NCI-H1092 (cell line): Measurements from ENCODE around the gene KCTD2.
"Not testable (repeated sequence)": the region's sequence is repeated elsewhere in the genome, so short reads cannot be mapped to it uniquely, and the experiment has no call there.

ENCODE experiments used
- DNase-seq: peaks from one replicate; lab custom pipeline; 2025; lab: John Stamatoyannopoulos, UW

KCTD2 gene

DNA sequence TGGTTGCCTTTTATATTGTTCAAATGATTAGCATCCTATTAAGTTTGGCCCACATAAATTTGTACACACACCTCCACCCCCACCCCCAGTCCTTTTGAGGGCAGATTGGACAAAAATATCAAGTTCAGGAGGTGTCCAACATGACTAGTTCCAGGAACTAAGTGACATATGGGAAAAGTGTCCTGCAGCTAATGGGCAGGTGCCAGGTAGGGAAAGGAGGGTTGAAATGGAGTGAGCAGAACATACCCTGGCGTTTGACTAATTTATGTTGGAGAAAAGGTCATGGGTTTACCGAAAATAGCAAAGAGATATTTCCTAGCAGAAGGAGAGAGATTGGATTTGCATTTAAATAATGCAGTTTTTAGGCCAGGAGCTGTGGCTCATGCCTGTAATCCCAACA lies 4.9 kb downstream of the KCTD2 start:
- no peak for DNase-seq

DNA sequence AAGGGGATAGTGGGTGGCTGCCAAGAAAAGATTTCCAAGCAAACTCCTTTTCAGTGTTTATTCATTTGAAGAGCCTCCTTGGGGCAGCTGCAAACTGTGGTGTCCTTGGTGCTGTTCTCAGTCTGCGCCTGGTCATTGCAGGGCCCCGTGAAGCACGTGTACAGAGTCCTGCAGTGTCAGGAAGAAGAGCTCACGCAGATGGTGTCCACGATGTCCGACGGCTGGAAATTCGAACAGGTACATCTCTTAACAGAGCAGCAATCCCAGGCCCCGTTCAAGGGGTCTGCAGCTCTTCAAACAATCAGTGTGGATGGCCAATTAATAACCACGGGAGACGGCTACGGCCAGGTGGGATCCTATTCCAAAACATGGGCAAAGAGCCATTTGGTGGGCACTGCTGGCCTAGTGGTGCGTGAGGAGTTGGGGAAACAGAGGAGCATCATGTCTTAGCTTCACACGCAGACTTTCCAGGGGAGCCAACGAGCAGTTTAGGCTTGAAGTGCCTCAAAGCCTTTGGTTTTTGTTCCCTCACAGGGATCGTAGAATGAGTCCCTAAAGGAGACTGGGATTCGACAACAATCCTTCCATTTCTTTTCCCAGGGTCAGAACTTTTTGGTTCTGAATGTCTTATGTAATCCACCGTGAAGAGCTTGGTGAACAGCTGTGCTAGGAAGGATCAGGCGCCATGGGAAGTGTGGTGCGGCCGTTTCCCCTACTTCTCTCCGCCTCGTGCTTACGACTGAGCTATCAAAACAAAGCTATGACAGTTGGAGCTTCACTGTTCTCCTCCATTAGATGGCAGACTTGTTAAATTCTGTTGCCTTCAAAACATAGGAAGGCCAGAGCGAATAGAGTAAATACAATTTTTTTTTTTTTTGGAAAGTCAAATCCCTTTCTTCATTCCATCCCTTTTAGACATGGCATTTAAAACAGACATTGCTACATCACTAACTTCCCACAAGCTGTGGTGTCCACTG lies 12.6 kb downstream of the KCTD2 start:
- no peak for DNase-seq

DNA sequence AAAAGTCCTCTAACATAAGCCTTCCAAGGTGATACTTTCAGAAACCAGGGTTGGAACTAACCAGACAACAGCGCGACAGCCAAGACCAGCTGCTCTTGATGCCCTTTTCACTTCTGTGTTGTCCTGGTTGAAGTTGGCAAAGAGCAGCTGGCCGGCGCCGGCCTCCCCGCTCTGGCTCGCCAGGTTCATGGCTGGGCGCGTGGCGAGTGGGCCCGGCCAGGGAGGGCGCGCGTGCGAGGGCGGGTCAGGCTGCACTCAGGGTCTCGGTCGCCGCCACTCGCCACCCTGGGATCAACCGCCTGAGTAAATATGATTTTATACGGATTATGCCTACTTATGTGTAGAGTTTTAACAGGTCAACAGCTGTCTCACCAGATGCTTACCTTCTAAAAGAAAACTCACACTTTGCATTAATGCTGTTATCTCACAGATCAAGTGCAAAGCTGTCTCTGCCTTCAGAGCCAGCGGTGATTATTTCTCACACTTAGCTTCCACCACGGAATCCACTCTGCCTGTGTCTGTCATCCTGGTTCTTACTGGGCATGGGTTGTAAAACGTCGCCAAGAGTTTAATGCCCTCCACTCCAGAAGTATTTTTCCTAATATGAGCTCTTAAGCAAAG lies 13.5 kb downstream of the KCTD2 start:
- no peak for DNase-seq

DNA sequence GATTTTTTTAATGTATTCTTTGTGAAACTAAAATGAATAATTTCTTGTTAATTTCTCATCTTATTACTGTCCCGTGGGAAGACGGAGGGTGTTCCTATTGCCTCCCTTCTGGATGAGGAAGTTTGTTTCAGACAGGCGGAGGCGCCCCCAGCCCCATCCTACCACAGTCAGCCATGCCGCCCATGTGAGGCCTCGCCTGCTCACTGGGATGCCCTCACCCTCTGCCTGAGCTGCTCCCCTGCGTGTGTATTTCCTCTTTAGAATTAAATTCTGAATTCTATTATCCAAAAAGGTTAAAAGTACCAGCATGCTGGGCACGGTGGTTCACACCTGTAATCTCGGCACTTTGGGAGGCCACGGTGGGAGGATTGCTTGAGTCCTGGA lies 14.0 kb downstream of the KCTD2 start:
- no peak for DNase-seq

DNA sequence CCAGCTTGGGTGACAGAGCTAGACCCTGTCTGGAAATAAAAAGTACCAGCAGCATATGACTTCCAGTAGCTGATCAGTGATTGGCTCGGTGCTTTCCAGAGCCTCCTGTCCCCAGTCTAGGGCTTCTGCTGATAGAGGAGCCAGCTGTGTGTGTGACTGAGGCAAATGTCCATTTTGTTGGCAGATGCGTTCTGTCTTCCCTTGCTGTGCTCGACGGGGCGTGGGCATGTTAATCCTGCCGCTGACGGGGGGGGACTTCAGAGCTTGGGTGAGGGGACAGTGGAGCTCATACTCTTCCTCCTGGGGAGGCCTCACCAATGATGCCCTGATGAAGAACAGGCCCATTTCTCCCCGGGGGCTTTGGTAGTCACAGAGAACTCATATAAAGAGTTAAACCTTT lies 14.6 kb downstream of the KCTD2 start:
- DNase-seq, result no peak

DNA sequence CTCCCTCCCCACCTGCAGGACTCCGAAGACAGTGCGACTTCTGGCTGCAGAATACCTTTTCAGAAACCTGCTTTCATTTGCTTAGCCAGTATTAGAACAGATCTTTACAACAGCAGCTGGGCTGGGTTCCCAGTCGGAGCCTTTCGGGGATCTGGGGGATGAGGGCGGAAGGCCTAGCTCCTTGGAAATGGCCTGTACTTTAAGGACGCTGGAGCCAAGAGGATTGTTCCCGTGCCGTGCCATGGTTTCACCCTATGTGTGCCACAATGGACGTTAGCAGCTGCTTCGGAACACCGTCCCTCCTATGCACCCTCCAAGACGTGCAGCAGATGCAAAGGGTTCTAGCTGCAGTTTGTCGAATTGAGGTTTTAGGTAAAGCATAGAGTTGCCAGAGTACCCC lies 16.2 kb downstream of the KCTD2 start:
- DNase-seq, result no peak

DNA sequence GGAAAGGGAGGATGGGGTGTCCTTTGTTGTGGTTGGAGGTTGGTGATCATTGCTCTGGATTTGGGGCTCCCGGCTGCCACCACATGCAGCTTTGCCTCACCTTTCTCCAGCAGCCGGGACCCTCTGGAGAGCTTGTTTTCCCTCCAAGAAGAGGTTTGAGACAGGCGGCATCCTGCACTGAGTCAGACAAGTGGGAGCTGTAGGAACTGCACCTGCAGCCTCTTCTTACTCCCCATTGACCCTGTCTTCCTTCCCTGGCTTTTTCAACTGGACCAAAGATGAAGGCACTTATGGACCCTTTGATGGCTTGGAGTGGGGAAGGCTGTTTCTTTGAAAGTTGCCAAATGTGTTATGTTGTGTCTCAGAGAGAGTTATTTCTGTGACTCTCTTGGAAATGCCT lies 16.6 kb downstream of the KCTD2 start:
- DNase-seq, result no peak

DNA sequence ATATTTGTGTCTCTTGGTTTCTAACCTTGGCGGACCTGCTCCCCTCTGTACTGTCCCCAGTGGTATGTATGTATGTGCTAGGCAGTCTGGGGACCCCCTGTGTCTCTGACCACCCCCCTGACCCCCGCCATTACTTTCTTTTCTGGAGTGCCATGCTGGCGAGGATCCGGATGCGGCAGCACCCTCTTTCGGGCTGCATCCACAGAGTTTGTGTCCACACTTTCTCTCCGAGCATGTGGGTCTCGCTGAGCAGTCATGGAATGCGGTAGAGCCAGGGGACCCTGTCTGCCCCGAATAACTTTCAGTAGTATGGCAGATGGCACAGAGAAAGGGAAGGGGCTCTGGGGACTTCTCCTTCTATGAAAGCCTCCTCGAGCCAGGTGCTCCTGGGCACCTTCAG lies 17.0 kb downstream of the KCTD2 start:
- no peak for DNase-seq

DNA sequence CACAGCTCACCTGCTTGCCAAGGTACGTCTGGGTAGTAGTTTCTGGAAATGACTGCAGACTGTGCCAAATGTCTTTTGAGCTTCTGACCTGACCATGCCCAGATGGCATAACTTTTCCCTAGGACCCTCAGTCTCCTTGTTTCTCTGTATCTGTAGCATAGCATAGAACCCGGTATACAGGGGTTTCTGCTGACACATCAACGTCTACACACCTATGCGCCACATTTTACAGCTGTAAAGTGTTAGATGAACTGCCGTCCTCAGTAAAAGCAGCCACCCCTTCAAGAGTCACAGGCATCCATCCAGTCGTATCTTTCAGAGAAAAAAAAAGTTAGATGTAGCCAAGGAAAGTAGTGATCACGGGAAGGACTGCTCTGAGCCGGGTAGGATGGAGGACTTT lies 17.4 kb downstream of the KCTD2 start:
- no peak for DNase-seq

DNA sequence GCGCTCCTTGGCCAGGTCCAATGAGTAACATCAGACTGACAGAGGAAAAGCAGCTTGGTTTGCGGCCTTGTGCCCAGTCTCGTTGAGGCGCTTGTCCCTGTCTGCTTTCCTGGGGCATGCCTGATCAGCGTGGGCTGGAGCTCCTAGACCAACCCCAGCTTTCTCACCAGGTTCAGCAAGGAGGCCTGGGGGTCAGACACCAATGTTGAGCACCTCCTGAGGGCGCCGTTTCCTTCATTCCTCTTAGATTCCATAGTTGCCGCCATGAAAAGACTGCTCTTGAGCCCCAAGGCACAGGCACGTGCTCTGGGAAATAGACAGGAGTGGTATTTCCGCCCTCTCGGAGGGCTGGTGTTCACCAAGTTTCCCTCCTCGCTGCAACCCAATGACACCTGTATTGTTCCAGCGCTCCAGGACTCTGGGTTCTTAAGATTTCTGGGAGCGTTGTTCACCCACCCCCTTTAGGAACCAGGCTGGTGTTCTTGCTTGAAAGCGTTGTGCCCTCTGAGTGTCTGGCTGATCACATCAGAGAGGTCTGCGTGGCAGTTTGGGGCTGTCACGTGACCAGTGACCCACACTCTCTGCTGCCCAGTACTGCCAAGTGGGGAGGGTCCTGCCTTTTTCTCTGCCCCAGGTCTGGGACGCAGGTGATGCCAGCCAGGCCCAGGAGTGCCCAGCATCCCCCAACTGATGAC lies 18.0 kb downstream of the KCTD2 start:
- DNase-seq, result no peak

DNA sequence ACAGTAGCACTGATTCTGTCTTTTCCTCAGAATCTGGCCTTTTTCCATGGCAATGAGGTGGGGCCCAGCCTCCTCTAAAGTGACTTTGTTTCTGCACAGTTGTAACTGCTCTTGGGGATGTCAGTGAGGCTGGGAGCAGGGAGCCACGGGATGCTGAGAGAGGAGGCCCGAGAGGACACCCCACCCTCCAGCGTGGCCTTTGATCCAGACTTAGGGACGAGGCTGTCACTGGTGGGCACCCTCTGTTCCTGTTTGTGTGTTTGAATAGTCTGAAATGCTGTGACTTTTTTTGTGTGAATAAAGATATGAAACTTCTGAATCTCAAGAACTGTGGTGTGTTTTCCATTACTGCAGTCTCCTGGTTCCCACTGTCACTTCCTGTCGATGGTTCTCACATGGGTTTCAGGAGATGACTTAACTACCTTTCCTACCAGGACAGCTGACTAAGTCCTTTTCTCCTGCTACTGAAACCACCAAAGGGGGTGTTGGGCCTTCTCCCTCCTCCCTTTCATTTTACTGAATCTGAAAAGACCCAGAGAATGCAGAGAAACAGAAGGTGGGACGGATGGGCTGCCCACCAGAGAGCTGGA lies 18.6 kb downstream of the KCTD2 start:
- no peak for DNase-seq

DNA sequence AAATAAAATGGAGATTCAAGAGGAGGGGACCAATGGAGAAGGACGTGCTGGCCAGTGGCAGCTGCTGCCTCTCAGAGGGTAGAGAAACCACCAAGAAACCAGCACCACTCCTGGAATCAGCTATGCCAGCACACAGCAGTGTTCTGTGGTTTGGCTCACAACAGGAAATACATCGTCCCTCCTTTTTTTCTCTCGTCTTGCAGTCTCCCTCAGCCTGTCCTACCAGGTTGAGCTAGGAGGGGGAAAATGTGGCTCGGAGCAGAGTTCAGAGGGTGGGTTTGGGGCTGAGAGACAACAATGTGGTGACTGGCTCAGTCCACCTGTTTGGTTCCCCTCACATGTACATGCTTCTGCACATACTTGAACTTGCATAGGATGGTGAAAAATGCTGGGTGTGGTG lies 20.8 kb downstream of the KCTD2 start:
- no peak for DNase-seq

DNA sequence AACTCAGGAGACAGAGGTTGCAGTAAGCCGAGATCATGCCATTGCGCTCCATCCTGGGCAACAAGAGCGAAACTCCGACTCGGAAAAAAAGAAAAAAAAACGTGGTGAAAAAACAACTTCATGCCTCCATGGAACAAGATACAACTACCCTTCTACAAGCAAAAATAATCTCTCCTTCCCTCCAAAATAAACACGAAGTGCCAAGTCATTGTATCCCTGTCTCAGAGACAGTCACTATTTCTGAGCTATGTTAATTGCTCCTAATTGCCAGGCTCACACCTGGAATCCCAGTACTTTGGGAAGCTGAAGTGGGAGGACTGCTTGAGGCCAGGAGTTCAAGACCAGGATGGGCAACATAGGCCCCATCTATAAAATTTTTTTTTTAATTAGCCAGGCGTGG lies 21.7 kb downstream of the KCTD2 start:
- no peak for DNase-seq

DNA sequence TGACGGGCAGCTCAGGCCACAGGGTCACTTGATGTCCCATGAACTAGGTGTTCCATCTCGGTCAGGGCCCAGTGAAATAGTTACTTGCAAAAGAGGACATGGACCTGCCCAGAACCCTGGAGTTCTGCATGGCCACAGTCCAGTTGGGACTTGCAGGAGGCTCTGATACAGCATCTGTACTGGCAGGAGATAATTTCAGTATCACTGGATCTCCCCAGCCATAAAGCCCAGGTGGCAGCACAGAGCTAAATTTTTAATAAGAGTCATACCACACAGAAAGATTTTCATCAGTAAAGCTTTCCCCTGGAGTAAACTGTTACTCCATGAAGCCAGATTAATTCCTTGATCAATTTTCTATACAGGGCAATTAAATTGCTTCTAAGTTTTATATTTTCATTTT lies 22.8 kb downstream of the KCTD2 start:
- no peak for DNase-seq

DNA sequence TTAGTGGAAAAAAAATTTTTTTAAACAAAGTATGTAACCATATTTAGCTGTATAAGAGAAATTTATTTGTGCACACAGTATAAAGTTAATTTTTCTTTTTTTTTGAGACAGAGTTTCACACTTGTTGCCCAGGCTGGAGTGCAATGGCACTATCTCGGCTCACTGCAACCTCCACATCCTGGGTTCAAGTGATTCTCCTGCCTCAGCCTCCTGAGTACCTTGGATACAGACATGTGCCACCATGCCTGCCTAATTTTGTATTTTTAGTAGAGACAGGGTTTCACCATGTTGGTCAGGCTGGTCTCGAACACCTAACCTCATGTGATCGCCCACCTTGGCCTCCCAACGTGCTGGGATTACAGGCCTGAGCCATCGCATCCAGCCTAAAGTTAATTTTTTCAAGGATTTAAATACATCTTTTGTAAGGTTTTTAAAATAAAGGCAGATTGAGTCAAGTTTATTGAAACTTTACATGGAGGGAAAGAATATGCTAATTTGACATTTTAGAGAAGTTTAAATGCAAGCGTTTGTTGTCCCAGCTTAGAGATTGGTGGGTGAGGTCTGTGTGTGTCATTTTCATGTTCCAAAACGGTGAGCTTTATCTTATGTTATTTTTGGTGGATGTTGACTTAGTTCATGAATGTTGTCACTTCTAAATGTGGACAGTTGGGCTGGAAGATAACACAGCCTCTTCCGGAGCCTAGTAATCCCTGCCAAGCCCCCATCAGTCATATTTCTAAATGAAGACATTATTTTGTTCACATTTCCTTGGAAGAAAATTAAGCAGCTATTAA lies 24.6 kb downstream of the KCTD2 start:
- DNase-seq, result not testable (repeated sequence)

DNA sequence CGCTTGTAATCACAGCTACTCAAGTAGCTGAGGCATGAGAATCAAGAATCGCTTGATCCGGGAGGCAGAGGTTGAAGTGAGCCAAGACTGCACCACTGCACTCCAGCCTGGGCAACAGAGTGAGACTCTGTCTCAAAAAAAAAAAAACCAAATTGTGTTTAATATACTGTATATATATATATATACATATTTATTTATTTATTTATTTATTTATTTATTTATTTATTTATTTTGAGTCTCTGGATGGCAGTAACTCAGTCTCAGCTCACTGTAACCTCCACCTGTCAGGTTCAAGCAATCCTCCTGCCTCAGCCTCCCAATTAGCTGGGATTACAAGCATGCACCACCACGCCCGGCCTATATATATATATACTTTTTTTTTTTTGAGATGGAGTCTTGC lies 25.9 kb downstream of the KCTD2 start:
- not testable (repeated sequence) for DNase-seq

DNA sequence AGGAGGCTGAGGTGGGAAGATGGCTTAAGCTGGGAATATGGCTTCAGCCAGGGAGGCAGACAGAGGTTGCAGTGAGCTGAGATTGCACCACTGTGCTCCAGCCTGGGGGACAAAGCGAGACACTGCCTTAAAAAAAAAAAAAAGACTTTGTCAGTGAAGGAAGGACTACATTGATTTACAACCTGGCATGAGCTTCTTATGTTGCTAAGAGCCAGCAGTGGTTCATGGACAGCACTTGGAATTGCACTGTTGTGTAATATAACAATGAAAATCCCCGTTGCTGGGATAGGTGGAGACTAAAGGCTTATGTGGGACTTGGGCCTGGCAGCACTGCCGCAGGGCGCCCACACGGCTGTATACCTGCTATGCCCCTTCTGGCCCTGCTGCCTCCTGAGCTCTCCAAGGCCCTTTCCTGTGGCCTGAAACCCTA lies 26.6 kb downstream of the KCTD2 start:
- no peak for DNase-seq

DNA sequence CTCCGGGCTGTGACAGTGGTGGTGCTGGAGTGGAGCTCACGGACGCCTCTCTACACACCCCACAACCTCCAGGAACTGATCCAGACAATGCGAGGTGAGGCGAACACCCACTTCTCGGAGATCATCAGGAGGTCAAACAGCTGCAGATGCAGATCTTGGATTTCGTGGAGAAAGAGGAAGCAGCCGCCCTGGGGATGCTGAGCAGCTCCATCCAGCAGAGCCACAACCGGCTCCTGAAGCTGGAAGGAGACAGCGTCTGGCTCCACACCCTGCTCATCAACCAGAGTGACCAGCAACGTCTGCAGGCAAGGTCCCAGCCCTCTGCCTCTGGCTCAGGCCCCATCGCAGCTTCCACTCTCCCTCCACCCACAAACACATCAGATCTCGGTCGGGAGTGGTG lies 27.5 kb downstream of the KCTD2 start:
- no peak for DNase-seq

DNA sequence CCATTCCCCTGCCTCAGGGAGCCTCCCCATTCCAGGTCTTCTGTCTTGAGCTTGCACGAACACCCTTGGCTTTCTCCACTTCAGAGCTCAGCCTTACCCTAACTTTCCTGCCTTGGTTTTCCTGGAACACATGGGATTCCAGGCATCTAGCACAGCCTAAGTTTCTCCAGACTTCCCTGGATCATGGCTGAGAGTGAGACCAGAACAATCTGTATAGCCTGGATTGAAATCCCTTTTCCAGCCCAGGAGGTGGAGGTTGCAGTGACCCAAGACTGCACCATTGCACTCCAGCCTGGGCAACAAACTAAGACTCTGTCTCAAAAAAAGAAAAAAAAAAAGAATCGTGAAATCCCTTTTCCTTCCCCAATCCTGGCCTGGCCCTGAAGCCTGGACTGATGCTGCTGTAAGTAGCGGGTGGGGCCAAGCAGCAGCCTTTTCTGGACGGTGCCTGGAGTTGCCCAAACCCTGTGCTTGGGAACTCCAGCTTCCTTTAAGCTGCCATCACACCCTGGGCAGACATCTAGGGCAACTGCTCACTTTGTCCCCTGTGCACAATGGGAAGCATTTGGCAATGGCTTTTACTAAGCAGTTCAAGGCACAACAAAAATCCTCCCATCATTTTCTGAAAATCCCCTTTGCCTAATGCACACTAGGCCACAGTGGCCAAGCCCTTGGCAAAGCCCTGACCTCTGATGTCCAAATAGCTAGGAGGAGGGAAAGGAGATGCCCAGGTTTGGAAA lies 28.7 kb downstream of the KCTD2 start:
- no peak for DNase-seq

DNA sequence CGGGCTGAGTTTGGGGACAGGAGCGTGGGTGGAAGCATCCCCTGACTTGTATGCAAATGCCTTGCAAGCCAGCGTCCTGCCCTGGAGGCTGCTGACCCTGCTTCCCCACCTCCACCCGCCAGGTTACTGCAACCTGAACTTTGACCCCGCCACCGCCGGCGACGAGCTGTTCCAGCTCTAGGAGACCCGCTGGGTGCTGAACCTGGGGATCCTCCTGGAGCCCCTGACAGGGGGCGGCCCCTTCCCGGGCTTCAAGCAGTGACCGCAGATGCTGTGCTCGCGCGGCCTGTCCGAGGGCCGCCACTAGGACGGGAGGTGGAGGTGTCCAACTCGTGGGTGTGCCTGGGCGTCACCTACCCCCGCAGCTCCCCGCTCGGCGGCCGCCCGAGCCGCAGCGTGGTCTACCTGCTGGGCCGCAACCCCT lies 30.1 kb downstream of the KCTD2 start:
- no peak for DNase-seq
